CD4-positive, alpha-beta T cell treated with Interferon gamma for 1 hour (primary cell): ENCODE data around the gene TBC1D2.
"Not testable (repeated sequence)": the region's sequence is repeated elsewhere in the genome, so short reads cannot be mapped to it uniquely, and the experiment has no call there.

Experiments
- DNase-seq: peaks from one replicate; pipeline ENCODE4 v3.0.0-alpha.2; 2020

TBC1D2 gene

DNA sequence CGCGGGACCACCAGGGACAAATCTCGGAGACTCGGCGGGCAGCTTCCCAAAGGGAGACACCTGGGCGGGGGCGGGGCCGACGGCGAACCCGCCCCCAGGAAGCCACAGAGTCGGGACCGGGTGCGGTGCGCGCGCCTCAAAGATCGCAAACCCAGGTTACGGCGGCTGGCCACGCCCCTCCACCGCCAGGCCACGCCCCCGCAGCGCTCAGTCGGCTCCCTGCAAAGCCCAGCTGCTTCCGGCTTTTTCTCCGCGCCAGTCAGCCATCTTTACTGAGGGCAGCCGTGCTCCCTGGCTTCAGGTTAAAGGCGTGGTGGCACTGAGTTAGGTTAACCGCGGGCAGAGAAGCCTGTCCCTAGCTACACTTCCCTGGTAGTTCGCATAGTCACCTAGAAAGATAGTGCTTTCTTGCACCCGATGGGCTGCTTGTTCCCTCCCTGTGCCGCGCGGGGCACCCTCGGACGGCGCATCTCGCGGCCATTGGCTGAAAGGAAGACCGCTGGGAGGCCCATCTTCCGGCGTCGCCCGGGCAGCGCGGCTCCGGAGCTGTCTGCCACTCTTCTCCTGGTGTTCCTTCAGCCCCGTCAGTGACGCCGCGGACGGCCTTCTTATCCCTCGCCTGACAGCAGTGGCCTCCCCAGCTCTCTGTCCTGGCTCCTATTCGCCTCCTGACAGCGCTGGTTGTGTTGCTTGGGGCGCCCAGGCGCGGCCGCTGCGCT lies at the start of gene TBC1D2:
Gene TBC1D2, minus strand, starts transcription at position 72 of the 719 bp plus-strand sequence. CDS start 108 bp downstream, outside the sequence.
- DNase-seq, result peak; percentile 97

- no peak for DNase-seq
Observed at GRCh38 chr9:98304381-98304780, 48.9 kb upstream of the TBC1D2 start.

DNA sequence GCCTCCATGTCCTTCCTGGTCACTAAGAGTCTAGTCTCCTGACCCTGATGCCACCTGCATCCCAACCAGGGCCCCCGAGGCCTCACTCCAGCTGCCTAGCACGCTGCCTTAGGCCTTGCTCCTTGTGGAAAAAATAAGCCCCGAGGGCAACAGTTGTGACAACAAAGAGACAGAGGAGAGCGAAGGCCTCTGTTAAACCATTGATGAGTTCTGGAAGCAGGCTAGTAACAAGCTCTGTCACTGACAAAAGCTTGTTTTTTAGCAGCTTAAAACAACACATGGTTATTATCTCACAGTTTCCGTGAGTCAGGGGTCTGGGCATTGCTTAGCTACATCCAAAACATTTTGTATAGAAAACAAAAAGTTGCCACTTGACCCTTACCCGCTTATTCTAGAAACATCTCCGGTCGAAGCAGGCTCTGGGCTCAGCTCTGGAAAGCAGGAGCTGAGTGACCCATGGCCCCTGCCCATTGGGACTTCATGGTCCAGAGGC lies 48.2 kb upstream of the TBC1D2 start:
- no peak for DNase-seq

DNA sequence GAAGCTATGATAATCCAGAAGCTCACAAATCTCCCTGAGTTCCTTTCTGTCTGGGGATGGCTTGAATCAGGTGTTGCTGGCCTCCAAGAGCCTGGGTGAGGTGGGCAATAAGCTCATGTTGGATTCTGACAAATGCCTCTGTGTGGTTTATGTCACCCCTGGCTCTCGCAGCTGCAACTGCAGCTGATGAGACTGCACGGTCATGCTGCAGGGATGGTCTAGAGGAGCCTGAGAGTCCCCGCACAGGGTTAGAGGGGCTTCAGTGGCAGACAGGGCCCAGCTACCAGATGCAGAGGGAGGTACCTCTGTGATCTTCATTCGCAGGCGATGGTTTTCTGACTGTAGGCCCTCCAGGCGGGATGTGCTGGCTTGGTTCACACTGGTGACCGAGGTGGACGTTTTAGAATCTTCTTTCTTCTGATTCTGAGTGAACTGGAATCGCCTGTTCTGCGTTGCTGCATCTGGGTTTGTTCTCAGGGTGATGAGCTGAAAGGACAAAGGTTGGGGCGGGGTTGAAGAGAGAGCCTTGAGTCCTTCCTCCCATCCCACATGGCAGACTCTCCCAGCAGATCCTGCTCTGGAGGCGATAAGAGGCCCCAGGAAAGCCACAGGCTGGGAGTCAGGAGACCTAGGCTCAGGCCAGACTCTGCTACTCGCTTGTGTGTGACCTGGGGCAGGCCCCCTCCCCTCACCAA lies 47.6 kb upstream of the TBC1D2 start:
- no peak for DNase-seq

GRCh38 chr9:98302150-98302549 lies 46.7 kb upstream of the TBC1D2 start:
- no peak for DNase-seq

- no peak for DNase-seq
Observed at GRCh38 chr9:98300611-98301010, 45.2 kb upstream of the TBC1D2 start.

GRCh38 chr9:98298476-98298875 lies 43.0 kb upstream of the TBC1D2 start:
- no peak for DNase-seq

- no peak for DNase-seq
Observed at GRCh38 chr9:98295824-98296223, 40.4 kb upstream of the TBC1D2 start.

GRCh38 chr9:98291820-98292219 lies 36.4 kb upstream of the TBC1D2 start:
- DNase-seq, result no peak

DNA sequence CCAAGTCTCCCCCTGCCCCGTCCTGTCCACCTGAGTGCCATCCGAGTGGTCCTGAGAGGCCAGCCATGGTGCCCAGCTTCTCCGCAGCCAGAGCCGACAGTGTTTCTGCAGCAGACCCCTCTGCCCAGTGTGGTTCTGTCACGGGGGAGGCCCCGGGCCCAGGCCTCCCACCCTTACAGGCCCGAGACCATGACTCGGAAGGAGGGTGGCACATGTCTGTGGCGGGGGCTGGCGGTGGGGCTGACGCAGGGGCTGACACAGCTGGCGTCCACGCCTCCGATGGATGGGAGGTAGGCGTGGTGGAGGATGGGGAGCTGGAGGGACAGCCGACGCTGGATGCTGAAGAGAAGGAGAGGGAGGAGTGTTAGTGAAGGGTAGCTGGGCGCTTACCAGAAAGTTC lies 35.0 kb upstream of the TBC1D2 start:
- no peak for DNase-seq

- DNase-seq, result no peak
Observed at GRCh38 chr9:98289614-98290201, 34.3 kb upstream of the TBC1D2 start.

DNA sequence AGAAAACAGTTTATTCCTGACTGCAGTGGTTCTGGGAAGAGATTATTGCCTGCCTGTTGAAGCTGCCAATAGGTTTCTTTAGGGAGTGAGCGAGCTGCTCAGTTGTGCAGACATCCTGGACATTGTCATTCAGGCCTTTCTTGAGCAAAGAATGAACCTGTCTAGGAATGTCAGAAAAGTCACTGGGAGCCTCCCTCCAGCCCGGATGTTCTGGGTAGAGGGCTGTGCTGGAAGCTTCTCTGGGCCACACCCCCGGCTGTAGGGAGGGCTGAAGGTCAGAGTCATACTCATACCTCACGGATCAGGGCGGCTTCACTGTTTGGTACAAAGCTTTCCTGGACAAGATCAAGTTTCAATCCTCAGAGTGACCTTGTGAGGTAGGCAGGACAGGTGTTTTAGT lies 33.4 kb upstream of the TBC1D2 start:
- no peak for DNase-seq

- no peak for DNase-seq
Observed at GRCh38 chr9:98287384-98287783, 31.9 kb upstream of the TBC1D2 start.

GRCh38 chr9:98285446-98285845 lies 30.0 kb upstream of the TBC1D2 start:
- DNase-seq, result no peak

- no peak for DNase-seq
Observed at GRCh38 chr9:98284754-98285153, 29.3 kb upstream of the TBC1D2 start.

DNA sequence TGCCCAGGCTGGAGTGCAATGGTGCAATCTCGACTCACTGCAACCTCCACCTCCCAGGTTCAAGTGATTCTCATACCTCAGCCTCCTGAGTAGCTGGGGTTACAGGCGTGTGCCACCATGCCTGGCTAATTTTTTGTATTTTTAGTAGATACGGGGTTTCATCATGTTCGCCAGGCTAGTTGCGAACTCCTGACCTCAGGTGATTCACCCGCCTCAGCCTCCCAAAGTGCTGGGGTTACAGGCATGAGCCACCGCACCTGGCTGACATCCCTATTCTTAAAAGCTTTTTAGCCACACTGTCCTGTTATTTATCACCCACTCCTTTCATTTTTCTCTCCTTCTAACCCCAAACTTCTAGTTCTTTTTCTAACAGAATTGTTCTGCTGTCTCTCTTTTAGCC lies 27.7 kb upstream of the TBC1D2 start:
- not testable (repeated sequence) for DNase-seq

- DNase-seq, result no peak
Observed at GRCh38 chr9:98281281-98281680, 25.8 kb upstream of the TBC1D2 start.

DNA sequence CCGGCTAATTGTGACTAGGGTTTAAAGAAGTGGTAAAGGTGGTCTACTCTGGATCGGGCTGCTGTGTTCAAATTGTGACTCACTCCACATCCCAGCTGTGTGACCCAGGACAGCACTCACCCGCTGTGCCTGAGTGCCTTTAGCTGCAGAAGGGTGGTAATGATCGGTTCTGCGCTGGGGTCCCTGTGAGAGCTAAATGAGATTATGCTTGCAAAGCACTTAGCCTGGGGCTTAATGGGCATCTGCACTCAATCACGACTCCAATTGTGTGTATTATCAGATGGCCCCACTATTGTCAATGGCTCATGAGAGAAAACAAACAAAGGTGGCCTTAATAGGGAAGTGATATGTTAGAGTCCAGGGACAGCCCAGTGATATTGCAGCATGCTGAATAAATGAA lies 25.1 kb upstream of the TBC1D2 start:
- no peak for DNase-seq

DNA sequence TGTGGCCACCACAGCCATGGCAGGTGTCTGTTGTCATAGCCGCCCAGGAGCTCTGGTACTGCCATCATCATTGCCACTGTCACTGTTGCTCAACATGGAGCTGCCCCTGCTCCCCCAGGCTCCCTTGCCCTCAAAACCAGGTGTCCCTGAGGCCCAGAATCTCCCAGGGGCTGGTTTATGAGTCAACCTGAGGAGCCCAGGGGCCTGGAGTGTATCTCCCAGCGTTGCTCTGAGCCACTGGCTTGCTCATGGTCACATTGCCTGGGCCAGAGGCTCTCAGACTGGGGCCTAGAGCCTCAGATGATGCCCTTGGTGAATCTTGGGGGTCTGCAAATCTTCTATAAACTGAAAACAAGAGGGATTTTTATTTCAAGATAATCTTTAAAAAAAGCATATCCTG lies 24.7 kb upstream of the TBC1D2 start:
- DNase-seq, result no peak

GRCh38 chr9:98276907-98277469 lies 21.5 kb upstream of the TBC1D2 start:
- no peak for DNase-seq

GRCh38 chr9:98275159-98275558 lies 19.7 kb upstream of the TBC1D2 start:
- DNase-seq, result no peak

- DNase-seq, result no peak
Observed at GRCh38 chr9:98272083-98272482, 16.6 kb upstream of the TBC1D2 start.

DNA sequence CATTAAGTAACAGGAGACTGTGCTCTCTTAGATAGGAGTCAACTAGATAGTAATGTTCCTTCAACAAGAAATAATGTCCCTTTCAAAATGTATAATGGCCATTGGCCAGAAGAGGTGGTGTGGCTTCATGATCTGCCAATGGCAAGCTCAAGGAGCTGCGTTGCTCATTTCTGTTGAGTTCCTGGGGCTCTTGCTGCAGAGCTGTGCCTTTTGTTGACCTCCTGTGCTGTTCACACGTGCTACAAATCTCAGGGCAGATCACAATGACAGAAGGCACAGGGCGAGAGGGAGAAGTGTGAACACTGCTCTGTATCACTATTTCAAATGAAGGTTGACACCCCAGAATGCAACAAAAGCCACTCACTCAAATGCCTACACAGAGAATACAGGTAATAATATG lies 16.0 kb upstream of the TBC1D2 start:
- no peak for DNase-seq

DNA sequence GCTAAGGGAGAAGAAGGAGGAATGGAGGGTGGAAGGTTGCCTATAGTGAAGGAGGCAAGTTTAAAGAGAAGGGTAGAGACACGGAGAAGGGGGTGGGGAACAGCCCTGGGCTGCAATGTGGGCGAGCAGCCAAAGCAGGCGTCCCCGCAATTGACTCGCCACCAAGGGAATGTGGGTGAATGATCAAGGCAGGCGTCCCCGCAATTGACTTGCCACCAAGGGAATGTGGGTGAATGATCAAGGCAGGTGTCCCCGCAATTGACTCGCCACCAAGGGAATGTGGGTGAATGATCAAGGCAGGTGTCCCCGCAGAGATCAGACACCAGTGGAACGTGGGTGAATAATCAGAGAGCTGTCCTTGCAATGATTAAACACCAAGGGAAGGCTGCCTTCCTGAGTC lies 14.8 kb upstream of the TBC1D2 start:
- DNase-seq, result not testable (repeated sequence)
